HL-60 (cell line): ENCODE results near the gene ADCK1.

Experiments used
- DNase-seq, 2 experiments: peaks; one replicate each; pipeline ENCODE4 v3.0.0-alpha.2; 2010 to 2020; ENCODE audit warnings: low read depth in 1 of 2, low spot score in 1 of 2
- H3K27ac ChIP-seq: fragments of 250-450 bp; sonication (Bioruptor Pico); replicated peaks from 2 replicates; pipeline ENCODE4 v1.5.1; 2020; ENCODE audit warnings: mild to moderate bottlenecking, moderate library complexity
- H3K27me3 ChIP-seq: fragments of 250-450 bp; sonication (Bioruptor Pico); 2 replicates; pipeline ENCODE4 v1.5.1; 2021; ENCODE audit warnings: mild to moderate bottlenecking, moderate library complexity; ENCODE audit not compliant: insufficient read depth, poor library complexity, severe bottlenecking
- H3K4me3 ChIP-seq: replicated peaks from 2 replicates; pipeline ENCODE4 v1.5.1; 2011; ENCODE audit warnings: mild to moderate bottlenecking, control low read depth, low read length; ENCODE audit not compliant: insufficient read depth
- GABPA ChIP-seq: IDR thresholded peaks from 2 replicates; pipeline ENCODE4 v1.6.1; 2012; ENCODE audit warnings: low read depth
- POLR2AphosphoS5 ChIP-seq: IDR thresholded peaks from 2 replicates; pipeline ENCODE4 v1.6.1; 2012; ENCODE audit warnings: low read depth
- SPI1 ChIP-seq: IDR thresholded peaks from 2 replicates; pipeline ENCODE4 v1.6.1; 2012; ENCODE audit warnings: low read depth, mild to moderate bottlenecking, borderline replicate concordance
- long read RNA-seq: library from polyadenylated mRNA; unstranded; transcript quantifications from one replicate; pipeline ENCODE4 v2.0.0, GENCODE V29; 2020
- TF ChIP-seq, protein P1 (sequence below): IDR thresholded peaks from 2 replicates; pipeline ENCODE4 v1.6.1; 2012; ENCODE audit warnings: low read depth; ENCODE audit not compliant: insufficient replicate concordance
- TF ChIP-seq, protein P2 (sequence below): IDR thresholded peaks from one replicate; pipeline ENCODE4 v1.5.1; 2011; ENCODE audit warnings: low read length, control low read depth, inconsistent platforms; ENCODE audit not compliant: insufficient read depth

ADCK1 gene, protein sequence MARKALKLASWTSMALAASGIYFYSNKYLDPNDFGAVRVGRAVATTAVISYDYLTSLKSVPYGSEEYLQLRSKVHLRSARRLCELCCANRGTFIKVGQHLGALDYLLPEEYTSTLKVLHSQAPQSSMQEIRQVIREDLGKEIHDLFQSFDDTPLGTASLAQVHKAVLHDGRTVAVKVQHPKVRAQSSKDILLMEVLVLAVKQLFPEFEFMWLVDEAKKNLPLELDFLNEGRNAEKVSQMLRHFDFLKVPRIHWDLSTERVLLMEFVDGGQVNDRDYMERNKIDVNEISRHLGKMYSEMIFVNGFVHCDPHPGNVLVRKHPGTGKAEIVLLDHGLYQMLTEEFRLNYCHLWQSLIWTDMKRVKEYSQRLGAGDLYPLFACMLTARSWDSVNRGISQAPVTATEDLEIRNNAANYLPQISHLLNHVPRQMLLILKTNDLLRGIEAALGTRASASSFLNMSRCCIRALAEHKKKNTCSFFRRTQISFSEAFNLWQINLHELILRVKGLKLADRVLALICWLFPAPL
- long read RNA-seq, transcript ADCK1-201 (11 exons, 2,234 nt): major isoform, 5 of 9 reads
- long read RNA-seq, partial matches to known transcripts: 2 of 9 reads
- long read RNA-seq, other reads (novel, unspliced or antisense): 2 of 9 reads

DNA sequence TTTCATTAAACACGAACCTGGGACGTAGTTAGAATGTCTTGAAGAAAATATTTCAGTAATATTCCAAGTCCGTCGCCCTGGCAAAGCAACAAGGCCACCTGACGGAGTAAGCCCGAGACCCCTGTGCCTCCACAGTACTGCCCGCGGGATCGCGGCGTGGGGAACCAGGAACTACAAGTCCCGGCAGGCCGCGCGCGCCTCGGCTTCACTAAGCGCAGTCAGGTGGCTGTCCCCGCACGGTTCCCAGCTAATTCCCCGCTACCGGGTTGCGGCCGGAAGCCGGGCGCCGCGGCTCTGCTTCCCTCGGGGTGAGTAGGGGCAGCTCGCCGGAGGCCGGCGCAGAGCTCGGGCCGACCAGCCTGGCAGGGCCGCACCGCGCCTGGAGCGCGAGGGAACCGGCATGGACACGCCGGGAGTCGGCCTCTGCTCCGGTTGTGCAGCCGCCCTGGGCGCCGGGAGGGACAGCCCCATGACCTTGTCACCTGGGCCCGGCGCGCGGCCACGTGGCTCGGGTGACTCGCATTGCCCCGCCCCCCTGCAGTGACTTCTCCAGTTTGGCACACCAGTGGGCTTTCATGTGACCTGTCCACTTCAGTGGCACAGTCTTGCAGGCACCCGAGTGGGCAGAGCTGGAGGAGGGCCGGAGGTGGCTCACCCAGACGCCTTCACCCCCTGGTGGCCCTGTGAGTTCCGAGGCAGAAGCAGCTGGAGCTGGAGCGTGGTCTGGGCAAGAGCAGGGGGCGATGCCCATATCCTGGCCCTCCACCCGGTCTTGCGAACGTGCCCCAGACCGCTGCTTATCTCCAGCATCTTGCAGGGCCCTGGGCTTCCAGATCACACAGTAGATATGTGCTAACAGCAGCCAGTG lies at the start of gene ADCK1:
Gene ADCK1 (plus strand): TSS at position 247 of the 868 bp plus-strand sequence. CDS start 18,870 bp downstream, outside the sequence.
- no peak for TF ChIP-seq SPI1
- TF ChIP-seq GABPA: peak; percentile 33; the same call in 1 of the 2 replicates
- TF ChIP-seq, protein P1, sequence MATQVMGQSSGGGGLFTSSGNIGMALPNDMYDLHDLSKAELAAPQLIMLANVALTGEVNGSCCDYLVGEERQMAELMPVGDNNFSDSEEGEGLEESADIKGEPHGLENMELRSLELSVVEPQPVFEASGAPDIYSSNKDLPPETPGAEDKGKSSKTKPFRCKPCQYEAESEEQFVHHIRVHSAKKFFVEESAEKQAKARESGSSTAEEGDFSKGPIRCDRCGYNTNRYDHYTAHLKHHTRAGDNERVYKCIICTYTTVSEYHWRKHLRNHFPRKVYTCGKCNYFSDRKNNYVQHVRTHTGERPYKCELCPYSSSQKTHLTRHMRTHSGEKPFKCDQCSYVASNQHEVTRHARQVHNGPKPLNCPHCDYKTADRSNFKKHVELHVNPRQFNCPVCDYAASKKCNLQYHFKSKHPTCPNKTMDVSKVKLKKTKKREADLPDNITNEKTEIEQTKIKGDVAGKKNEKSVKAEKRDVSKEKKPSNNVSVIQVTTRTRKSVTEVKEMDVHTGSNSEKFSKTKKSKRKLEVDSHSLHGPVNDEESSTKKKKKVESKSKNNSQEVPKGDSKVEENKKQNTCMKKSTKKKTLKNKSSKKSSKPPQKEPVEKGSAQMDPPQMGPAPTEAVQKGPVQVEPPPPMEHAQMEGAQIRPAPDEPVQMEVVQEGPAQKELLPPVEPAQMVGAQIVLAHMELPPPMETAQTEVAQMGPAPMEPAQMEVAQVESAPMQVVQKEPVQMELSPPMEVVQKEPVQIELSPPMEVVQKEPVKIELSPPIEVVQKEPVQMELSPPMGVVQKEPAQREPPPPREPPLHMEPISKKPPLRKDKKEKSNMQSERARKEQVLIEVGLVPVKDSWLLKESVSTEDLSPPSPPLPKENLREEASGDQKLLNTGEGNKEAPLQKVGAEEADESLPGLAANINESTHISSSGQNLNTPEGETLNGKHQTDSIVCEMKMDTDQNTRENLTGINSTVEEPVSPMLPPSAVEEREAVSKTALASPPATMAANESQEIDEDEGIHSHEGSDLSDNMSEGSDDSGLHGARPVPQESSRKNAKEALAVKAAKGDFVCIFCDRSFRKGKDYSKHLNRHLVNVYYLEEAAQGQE: no peak
- no peak for TF ChIP-seq POLR2AphosphoS5
- TF ChIP-seq, protein P2, sequence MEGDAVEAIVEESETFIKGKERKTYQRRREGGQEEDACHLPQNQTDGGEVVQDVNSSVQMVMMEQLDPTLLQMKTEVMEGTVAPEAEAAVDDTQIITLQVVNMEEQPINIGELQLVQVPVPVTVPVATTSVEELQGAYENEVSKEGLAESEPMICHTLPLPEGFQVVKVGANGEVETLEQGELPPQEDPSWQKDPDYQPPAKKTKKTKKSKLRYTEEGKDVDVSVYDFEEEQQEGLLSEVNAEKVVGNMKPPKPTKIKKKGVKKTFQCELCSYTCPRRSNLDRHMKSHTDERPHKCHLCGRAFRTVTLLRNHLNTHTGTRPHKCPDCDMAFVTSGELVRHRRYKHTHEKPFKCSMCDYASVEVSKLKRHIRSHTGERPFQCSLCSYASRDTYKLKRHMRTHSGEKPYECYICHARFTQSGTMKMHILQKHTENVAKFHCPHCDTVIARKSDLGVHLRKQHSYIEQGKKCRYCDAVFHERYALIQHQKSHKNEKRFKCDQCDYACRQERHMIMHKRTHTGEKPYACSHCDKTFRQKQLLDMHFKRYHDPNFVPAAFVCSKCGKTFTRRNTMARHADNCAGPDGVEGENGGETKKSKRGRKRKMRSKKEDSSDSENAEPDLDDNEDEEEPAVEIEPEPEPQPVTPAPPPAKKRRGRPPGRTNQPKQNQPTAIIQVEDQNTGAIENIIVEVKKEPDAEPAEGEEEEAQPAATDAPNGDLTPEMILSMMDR: no peak
- H3K4me3 ChIP-seq: peak within 1 kb of the TSS; percentile 59
- peak within 1 kb of the TSS; percentile 66 for H3K27ac ChIP-seq
- H3K27me3 ChIP-seq: no peaks in the 10 kb centered on the region
- DNase-seq: peak; percentile 49 to 75

DNA sequence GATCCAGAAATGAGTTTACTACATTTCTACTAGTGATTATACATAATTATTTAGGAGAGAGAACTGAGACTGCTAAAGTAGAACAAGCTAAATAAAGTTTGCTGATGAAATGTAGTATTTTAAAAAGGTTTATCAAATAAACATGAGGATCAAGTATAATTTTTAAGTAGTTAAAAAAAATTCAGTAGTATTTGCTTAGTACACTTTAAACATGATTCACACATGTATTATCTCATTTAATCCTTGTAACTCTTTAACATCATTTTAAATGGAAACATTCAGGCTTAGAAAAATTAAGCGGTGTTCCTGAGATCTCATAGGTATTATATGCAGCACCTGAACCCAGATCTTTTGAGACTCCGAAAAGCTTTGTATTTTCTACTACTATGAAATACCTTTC lies 47.6 kb upstream of the ADCK1 start:
- H3K27ac ChIP-seq: no peak overlapping the region
- TF ChIP-seq GABPA (no peak), SPI1 (no peak), POLR2AphosphoS5 (no peak)
- TF ChIP-seq, protein P1: no peak
- TF ChIP-seq, protein P2: no peak
- H3K4me3 ChIP-seq: no peak overlapping the region
- DNase-seq: no peak
- H3K27me3 ChIP-seq: no peaks in the 10 kb centered on the region

GRCh38 chr14:77752799-77753516 lies 47.0 kb upstream of the ADCK1 start:
- DNase-seq: no peak
- H3K4me3 ChIP-seq: no peak overlapping the region
- no peak for TF ChIP-seq POLR2AphosphoS5
- no peak for TF ChIP-seq GABPA
- no peak for TF ChIP-seq SPI1
- TF ChIP-seq, protein P2: no peak
- TF ChIP-seq, protein P1: no peak
- no peak overlapping the region for H3K27ac ChIP-seq
- no peaks in the 10 kb centered on the region for H3K27me3 ChIP-seq
